CD1c-positive myeloid dendritic cell (primary cell): Measurements from ENCODE around the gene E2F4.
A peak's percentile ranks its signal among the peaks of the same experiment; 100 is the strongest.

Source experiments
- DNase-seq: peaks from one replicate; pipeline ENCODE4 v3.0.0-alpha.2; 2016; ENCODE audit errors: extremely low spot score

Gene E2F4

DNA sequence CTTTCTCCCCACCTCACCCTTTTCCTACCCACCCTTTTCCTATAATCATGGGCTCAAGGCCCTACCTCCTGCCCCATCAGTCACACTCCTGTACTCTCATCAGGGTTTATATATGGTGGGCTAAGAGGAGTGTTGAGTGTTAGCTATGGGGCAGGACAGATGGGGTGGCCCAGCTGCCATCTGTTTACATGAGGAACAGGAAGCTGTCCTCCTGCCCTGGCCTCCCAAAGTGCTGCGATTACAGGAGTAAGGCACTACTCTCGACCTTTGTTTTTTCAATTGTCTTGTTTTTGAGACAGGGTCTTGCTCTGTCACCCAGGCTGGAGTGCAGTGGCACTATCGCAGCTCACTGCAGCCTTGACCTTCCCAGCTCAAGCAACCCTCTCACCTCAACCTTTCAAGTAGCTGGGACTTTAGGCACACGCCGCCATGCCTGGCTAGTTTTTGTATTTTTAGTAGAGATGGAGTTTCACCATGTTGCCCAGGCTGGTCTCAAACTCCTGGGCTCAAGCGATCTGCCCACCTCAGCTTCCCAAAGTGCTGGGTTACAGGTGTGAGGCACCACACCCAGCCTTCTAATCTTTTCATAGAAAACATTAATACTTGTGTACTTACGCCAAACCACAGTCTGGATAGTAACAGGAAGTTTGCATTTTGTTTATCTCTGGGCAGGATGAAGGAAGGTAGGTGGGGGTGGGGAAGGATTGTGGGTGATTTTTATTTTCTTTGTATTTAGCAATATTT lies 33.9 kb upstream of the E2F4 start:
- no peak for DNase-seq

DNA sequence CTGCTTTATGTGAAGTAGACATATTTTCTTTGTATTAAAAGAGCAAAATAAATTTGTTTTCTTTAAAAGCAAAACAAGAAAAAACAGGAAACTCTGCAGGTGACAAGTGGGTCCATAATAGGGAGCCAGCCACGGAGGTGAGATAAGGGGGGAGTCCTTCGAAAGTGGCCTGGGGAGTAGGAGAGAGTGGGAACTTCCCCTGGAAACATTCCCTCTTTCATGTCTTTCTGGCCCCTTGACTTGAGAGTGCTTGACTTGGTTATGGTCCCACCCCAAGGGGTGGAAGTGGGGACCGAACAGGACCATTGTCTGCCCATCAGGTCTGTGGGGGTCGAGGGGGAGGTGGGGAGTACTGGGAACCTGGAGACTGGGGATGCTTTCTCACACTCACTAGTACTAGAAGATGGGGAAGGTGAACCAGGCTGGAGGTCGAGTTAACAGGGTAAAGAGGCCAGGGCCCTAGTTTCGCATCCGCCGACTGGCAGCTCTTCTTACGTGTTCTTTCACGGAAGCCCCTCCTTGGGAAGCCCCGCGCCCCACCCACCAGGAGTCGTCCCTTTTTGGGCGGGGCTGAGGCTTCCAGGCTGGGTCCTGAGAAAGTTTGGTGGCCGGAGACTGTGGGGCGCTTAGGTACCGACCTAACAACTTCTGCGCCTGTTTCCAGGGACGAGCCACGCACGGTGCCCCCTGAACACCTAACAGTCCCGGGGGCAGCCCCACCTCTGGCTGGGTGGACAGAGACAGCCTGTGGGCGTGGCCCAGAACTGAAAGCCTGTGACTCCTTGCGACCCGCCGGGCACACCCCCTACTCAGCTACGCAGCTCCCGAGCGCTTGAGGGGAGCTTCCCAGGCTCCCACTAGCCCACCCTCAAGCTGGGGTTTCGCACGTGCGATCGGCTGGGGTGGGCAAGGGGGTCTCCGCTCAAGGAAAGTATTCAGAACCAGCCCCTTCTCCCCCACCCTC lies 33.0 kb upstream of the E2F4 start:
- DNase-seq: peak; percentile 84

DNA sequence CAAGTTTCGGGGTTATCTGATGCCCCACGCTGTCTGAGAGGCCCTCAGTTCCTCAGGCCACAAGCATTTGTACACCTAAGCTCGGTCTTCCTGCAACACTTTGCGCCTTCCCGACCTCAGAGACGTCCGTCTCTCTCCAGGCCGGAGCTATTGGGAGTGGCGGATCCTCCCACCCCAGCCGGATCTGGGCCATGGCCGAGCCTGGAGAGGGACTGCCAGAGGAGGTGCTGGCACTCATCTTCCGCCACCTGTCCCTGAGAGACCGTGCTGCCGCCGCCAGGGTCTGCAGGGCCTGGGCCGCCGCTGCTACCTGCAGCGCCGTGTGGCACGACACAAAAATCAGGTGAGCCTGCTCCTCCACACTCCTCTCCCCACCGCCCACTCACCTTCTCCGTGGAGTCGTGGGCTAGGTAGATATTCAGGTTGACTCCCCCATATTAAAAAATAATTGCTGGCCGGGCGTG lies 30.3 kb upstream of the E2F4 start:
- DNase-seq: no peak

DNA sequence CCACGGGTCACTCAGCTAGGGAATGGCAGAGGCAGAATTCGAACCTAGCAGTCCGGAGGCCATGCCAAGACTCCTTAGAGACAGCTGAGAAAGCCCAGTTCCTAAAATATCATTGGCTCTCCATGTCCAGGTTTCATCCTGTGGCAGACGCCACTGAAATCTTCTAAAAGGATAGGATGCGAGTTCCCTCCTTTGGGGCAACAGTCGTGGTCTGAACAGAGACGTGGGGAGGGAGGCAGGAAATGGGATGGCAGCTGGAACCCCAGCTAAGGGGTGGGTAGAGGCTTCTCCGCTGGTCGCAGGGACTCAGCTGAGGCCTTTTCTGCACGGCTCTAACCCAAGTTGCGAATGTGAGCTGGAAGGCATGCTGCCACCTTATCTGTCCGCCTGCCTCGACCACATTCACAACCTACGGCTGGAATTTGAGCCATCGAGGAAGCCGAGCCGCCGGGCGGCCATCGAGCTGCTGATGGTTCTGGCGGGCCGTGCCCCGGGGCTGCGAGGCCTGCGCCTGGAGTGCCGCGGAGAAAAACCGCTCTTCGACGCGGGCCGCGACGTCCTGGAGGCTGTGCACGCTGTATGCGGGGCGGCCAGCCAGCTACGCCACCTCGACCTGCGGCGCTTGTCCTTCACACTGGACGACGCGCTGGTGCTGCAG lies 29.3 kb upstream of the E2F4 start:
- peak; percentile 68 for DNase-seq

DNA sequence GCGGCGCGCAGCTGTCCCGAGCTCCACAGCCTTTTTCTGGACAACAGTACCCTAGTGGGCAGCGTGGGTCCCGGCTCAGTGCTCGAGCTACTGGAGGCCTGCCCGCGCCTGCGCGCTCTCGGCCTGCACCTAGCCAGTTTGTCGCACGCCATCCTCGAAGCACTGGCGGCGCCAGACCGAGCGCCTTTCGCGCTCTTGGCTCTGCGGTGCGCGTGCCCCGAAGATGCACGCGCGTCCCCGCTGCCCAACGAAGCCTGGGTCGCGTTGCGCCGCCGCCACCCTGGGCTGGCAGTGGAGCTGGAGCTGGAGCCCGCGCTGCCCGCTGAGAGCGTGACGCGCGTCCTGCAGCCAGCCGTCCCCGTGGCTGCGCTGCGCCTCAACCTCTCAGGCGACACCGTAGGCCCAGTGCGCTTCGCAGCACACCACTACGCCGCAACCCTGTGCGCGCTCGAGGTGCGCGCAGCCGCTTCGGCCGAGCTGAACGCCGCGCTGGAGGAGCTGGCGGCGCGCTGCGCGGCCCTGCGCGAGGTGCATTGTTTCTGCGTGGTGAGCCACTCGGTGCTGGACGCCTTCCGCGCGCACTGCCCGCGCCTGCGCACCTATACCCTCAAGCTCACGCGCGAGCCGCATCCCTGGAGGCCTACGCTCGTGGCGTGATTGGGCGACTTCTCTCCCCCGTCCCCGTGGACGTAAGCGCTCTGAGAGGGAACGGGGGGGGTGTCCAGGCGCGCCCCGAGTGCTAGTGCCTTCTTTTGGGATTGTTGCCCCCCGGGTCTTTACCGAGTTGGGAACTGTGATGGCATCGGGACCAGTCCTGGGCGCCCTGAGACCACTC lies 28.6 kb upstream of the E2F4 start:
- peak; percentile 49 for DNase-seq

DNA sequence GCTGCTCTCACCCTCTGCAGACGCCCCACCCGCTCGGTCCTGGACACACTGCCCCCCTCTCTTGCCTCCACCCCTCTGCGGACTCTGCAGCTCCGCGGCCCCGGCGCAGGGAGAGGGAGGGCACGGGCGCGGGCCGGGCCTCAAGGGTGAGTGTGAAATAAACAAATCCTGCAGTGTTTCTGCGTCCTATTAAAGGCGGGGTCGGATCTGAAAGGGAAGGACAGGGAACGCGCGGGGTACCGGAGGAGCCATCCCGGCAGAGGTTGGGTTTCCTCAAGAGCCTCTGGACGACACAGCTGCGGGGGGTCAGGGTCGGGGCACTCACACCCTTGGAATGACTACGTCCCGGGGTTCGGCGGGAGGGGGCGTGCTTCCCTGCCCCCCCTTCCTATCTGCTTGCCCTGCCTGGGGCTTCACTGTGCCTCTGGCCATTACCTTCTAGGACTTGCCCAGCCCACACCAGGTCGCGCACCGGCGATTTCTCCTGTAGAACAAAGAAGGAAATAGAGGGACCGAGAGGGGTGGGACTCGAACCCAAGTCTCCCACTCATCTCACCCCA lies 27.9 kb upstream of the E2F4 start:
- no peak for DNase-seq

DNA sequence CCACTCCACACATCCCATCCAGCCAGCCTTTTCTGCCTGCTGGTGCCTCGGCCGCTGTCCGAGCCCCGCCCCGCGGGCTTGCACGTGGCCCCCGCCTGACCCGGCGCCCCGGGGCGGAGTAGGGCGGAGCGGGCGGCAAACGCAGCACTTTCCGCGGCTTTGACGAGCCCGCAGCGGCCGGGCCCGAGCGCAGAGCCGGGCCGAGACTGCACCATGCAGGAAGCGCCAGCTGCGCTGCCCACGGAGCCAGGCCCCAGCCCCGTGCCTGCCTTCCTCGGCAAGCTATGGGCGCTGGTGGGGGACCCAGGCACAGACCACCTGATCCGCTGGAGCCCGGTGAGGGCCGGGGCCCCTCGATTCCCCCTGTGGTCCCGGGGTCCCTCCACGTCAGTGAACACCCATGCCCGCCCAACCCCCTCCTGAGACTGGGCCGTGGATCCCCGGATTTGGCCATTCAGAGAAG lies 27.3 kb upstream of the E2F4 start, which contains the start of gene HSF4:
TSS of gene HSF4 (plus strand) at position 147 of the 463 bp plus-strand sequence. CDS start at position 214, 67 bp downstream.
- peak; percentile 72 for DNase-seq

DNA sequence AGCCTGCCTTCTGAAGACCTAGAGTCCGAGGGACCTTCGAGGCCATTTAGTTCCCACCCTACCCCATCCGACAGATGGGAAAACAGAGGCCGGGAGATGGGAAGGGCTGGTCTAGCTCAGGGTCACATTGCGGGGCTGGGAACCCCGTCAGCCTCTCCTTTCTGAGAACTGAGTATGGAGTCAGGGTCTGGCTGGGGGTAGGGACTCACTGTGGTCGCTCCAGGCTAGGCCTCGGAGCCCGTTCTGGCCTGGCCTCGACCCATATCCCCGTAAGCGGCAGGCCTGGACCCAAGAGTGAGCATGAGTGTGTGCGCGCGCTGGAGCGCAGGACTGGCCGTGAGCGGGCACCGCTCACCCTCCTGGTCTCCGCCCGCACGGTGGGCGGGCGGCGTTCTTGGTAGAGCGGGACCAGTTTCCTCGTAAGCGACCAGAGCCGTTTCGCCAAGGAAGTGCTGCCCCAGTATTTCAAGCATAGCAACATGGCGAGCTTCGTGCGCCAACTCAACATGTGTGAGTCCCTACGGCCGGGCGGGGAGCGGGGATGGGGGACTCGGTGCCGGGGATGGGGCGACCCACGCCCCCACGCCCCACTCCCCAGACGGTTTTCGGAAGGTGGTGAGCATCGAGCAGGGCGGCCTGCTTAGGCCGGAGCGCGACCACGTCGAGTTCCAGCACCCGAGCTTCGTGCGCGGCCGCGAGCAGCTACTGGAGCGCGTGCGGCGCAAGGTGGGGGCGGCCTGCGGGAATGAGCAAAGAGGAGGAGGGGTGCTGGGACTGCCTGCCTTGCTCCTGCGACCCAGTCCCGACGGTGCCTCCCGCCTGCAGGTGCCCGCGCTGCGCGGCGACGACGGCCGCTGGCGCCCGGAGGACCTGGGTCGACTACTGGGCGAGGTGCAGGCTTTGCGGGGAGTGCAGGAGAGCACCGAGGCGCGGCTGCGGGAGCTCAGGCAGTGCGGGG lies 26.6 kb upstream of the E2F4 start:
- peak; percentile 44 for DNase-seq

DNA sequence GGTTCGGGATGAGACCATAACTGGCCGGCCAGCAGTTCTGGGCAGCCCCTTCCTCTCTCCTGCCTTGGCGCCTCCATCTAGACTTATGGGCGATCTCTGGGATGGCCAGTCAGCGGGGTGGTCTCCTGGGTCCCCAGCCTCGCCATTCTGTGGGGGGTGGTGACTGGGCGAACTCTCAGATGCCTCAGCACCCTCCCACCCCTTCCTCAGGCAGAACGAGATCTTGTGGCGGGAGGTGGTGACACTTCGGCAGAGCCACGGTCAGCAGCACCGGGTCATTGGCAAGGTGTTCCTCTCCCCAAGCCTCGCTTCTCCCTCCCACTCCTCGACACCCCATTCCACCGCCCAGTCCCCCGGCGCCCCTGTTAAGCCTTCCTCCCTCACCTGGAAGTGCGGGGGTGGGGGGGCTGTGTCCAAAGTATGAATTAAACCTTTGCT lies 25.8 kb upstream of the E2F4 start:
- no peak for DNase-seq

DNA sequence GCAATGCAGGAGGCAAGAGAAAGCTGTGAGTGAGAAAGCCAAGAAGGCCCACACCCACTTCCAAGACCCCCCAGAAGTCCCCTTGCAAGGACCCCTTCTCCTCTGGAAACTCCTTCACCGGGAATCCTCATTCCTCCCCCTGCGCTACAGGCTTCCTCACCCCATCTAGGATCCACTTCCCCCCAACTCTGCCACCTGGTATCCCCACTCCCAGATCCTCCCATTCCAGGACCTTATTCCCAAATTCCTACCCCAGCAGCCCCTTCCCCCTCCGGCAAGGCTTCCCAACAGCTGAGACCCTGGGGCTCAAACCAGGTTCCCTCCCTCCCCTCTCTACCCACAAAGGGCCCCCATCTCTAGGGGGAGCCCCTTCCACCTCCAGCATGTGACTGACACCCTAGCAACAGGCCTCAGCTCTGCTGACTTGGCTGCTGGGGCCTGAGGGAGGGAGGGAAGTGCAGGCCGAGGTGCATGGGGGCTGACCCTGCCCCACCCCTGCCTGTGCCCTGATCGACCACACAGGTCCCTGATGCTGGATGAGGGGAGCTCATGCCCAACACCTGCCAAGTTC lies 25.3 kb upstream of the E2F4 start:
- no peak for DNase-seq

DNA sequence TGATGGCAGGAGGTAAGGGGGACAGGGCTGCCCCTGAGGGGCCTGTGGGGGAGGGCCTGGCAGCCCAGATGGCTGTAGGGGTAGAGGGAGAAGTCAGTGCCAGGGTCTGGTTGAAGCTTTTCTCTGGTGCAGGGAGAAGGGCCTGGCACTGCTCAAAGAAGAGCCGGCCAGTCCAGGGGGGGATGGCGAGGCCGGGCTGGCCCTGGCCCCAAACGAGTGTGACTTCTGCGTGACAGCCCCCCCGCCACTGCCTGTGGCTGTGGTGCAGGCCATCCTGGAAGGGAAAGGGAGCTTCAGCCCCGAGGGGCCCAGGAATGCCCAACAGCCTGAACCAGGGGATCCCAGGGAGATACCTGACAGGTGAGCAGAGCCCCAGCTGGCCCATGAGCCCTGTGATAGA lies 24.4 kb upstream of the E2F4 start:
- no peak for DNase-seq

DNA sequence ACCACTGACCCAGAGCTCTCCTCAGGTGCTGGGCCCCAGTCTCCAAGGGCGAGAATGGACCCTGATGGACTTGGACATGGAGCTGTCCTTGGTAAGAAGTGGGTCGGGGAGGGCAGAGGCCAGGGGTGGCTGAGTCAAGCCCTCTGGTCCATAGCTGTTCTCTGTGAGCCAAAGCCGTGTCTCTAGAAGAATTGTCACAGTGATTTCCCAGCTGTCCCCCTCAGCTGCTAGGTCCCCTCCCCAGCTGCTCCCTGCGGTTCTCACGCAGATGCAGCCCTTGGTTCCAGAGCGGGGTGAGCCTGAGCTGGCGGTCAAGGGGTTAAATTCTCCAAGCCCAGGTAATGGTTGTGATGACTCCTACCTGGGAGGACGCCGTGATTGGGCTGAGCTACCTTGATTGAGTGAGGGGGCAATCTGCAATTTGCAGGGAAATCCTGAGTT lies 22.9 kb upstream of the E2F4 start:
- DNase-seq: no peak

DNA sequence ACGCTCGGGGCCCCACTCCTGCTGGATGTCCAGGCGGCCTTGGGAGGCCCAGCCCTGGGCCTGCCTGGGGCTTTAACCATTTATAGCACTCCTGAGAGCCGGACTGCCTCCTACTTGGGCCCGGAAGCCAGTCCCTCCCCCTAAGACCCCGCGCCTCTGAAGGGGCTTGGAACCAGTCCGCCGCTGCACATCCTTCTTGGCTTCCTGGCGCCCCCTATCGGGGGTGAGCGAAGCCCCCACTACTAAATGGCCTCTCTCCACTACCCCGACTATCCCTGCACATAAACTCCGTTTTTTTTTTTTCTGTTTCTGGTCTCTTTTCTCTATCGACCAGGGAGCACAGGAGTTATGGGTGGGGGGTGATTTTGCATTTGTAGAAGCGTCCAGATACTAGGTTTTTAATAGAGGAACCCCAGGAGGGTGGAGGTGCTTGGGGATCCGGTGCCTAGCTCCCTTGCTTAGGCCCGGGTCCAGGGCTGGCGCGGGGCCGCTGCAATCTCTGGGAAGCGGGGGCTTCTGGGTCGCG lies 22.2 kb upstream of the E2F4 start:
- no peak for DNase-seq

DNA sequence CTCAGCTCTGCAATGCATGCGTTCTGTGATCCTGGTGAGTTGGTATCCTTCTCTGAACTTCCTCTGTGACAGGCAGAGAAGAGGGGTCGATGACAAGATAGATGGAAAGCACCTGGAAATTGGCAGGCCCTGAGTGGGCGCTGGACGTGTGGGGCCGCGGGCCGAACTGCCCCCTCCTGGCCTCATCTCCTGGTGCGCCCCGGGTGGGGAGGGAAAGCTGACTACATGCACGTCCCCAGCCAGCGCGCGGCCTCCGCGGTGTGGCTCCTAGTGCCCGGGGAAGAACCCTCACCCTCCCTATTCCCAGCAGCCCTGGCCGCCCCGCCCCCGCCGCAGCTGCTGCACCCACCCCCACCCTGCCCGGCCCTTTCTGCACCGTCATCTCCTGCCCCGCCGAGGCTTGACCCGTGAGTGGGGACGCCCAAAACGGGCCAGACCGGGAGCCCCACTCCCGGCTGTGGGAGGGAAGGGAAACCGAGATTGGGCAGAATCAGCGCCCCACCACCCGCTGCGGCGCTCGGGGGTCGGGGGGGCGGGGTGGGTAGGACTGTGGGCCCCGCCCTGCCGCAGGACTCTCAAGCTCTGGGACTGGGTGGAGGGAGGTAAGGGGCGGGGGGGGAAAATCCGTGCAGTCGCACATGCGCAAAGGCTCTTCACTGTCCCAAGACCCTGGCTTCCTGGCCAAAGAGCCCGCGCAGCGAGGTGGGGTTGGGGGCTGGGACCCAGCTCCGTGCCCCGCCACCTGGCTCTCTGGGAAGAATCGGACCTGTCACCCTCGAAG lies 21.6 kb upstream of the E2F4 start, which contains the start of gene NOL3:
TSS of gene NOL3 (plus strand) at position 371 of the 781 bp plus-strand sequence.
- peak; percentile 62 for DNase-seq

DNA sequence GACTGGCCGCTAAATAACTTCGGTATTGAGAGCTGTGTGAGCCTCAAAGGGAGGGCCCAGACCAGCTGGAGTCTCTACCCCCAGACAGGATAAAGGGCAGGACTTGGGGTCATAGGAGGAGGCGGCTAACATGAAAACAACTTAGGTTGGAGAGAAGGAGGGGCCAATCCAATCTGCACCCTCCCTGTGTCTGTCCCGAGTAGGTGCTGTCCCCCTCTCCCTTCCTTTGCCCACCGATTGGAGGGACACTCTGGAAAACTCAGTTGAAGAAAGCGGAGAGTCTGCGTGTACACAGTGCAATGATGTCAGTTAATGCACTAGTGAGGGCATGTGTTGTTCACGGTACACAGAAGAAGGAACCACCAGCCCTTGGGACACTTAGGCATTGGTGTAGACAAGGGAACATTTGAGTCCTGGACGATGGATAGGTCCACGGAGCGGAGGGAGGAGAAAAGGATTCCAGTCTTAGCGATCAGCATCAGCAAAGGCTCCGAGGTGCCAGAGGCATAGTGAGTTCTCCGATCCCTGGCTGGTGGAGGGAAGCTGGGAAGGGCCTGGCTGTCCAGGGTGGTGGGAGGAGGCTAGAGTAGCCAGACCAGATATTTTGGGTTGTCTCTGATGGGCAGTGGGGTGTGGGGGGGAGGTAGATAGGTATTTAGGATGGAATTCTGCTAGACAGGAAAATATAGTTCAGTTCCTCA lies 20.9 kb upstream of the E2F4 start:
- no peak for DNase-seq

DNA sequence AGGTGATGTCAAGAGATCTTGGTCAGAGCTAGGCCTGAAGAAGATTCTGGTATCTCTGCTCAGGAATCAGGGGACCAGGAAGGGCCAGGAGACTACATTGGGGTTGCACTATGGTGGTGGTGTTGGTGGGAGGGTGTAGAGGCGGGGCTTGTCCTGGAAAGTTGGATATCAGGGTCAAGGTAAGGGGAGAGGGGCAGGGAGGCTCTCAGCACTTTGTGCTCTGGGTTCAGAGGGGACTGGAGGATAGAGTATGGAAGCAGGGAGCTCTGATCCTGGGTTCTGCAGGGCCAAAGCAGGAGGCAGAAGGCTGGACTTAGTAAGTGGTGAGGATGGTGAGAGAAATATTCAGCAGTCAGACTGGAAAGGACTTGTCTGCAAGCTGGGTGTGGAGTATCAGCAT lies 18.6 kb upstream of the E2F4 start:
- no peak for DNase-seq
